Liver (tissue), 9 donors: ENCODE measurements around the gene CA11. TPM values are rescaled to one million over a fixed set of nuclear protein-coding genes. Genes with fewer than 3 reads are reported as not detected.

Experiments used
- DNase-seq: peaks from one replicate; pipeline ENCODE4 v3.0.0-alpha.2; 2017; ENCODE audit warnings: low spot score
- H3K27ac ChIP-seq, 2 donors: one replicate each; pipeline ENCODE4 v1.7.0; 2013; ENCODE audit warnings: inconsistent platforms in 2 of 2, low read length in 2 of 2, control low read depth in 1 of 2, low read depth in 1 of 2, mild to moderate bottlenecking in 1 of 2
- H3K27me3 ChIP-seq, 4 donors: one replicate each; pipeline versions ENCODE4 v1.6.1 to v1.7.0; 2013; ENCODE audit warnings: low read length in 3 of 4, inconsistent platforms in 1 of 4, mild to moderate bottlenecking in 1 of 4, moderate library complexity in 1 of 4; ENCODE audit not compliant: control insufficient read depth in 4 of 4, insufficient read depth in 4 of 4
- H3K36me3 ChIP-seq, 4 donors: one replicate each; pipeline versions ENCODE4 v1.6.1 to v1.7.0; 2013; ENCODE audit warnings: low read length in 3 of 4, mild to moderate bottlenecking in 3 of 4, low read depth in 1 of 4, moderate library complexity in 1 of 4; ENCODE audit not compliant: control insufficient read depth in 4 of 4, insufficient read depth in 3 of 4
- H3K4me1 ChIP-seq, 4 donors: one replicate each; pipeline versions ENCODE4 v1.6.1 to v1.7.0; 2013; ENCODE audit warnings: low read length in 3 of 4, mild to moderate bottlenecking in 3 of 4, moderate library complexity in 1 of 4; ENCODE audit not compliant: control insufficient read depth in 4 of 4, insufficient read depth in 4 of 4
- H3K4me3 ChIP-seq, 3 donors: one replicate each; pipeline versions ENCODE4 v1.6.1 to v1.7.0; 2013; ENCODE audit warnings: low read length in 3 of 3, control low read depth in 1 of 3, low read depth in 1 of 3, mild to moderate bottlenecking in 1 of 3
- H3K9ac ChIP-seq, 2 donors: one replicate each; pipeline ENCODE4 v1.7.0; 2013; ENCODE audit warnings: low read length in 2 of 2, mild to moderate bottlenecking in 2 of 2, moderate library complexity in 2 of 2, control low read depth in 1 of 2, low read depth in 1 of 2
- H3K9me3 ChIP-seq, 4 donors: one replicate each; pipeline versions ENCODE4 v1.6.1 to v1.7.0; 2013; ENCODE audit warnings: low read length in 3 of 4; ENCODE audit not compliant: control insufficient read depth in 4 of 4
- ATF3 ChIP-seq: IDR thresholded peaks from 2 replicates; pipeline ENCODE4 v1.6.1; 2016; ENCODE audit warnings: antibody characterized with exemption
- EGR1 ChIP-seq, 2 donors: IDR thresholded peaks; 2 replicates each; pipeline ENCODE4 v1.6.1; 2016 to 2018; ENCODE audit warnings: antibody characterized with exemption in 2 of 2, low read depth in 2 of 2
- FOXA2 ChIP-seq: IDR thresholded peaks from 2 replicates; pipeline ENCODE4 v1.6.1; 2016; ENCODE audit warnings: antibody characterized with exemption
- HNF4G ChIP-seq: IDR thresholded peaks from 2 replicates; pipeline ENCODE4 v1.6.1; 2016; ENCODE audit warnings: antibody characterized with exemption
- JUND ChIP-seq, 2 donors: IDR thresholded peaks; 2 replicates each; pipeline ENCODE4 v1.6.1; 2016; ENCODE audit warnings: antibody characterized with exemption in 2 of 2
- MAX ChIP-seq: IDR thresholded peaks from 2 replicates; pipeline ENCODE4 v1.6.1; 2016; ENCODE audit warnings: antibody characterized with exemption
- NR2F2 ChIP-seq: IDR thresholded peaks from 2 replicates; pipeline ENCODE4 v1.6.1; 2016; ENCODE audit warnings: antibody characterized with exemption
- RAD21 ChIP-seq, 2 donors: IDR thresholded peaks; 2 replicates each; pipeline ENCODE4 v1.6.1; 2016; ENCODE audit warnings: antibody characterized with exemption in 2 of 2, mild to moderate bottlenecking in 2 of 2
- RXRA ChIP-seq, 2 donors: IDR thresholded peaks; 2 replicates each; pipeline ENCODE4 v1.6.1; 2017 to 2018; ENCODE audit warnings: antibody characterized with exemption in 2 of 2, mild to moderate bottlenecking in 1 of 2
- SP1 ChIP-seq: IDR thresholded peaks from 2 replicates; pipeline ENCODE4 v1.6.1; 2018; ENCODE audit warnings: antibody characterized with exemption, mild to moderate bottlenecking
- TAF1 ChIP-seq: conservative IDR thresholded peaks from 2 replicates; pipeline ENCODE4 v1.6.1; 2016; ENCODE audit warnings: antibody characterized with exemption, mild to moderate bottlenecking
- YY1 ChIP-seq: IDR thresholded peaks from 2 replicates; pipeline ENCODE4 v1.6.1; 2016; ENCODE audit warnings: antibody characterized with exemption, mild to moderate bottlenecking
- whole genome bisulfite sequencing: extraction: QIAGEN DNeasy Blood & Tissue Kit; methylation state at CpG from one replicate; pipeline ENCODE4 v1.1.7; 2013; 5-methylcytosine and 5-hydroxymethylcytosine counted together
- polyA plus RNA-seq, 2 donors: library from polyadenylated mRNA; stranded (reverse) in 1 of 2; unstranded in 1 of 2; fragments of 200-250 nt in 1 of 2; fragments of >200 nt in 1 of 2; fragmentation: Nextera tagmentation in 1 of 2; extraction: Ambion mirVana in 1 of 2; gene quantifications; one replicate each; pipeline versions ENCODE4 v1.2.1 to v1.2.3, GENCODE V29; 2013 to 2015
- total RNA-seq, 2 donors: library from RNA; depleted of rRNA; stranded (reverse); fragments of >200 nt; gene quantifications; one replicate each; pipeline ENCODE4 v1.2.3, GENCODE V29; 2014
- donor health status: healthy.
- donor health status: healthy.
- donor health status: healthy.
- donor health status: healthy.
- donor health status: healthy.

CA11 gene
- total and polyA plus RNA-seq, 4 donors = 0.09 to 1.1 (median 0.34) TPM

- H3K27ac ChIP-seq = no peak overlapping the region
- WGBS = 82% methylated on average over 39 of the region's 39 CpGs
- H3K4me3 ChIP-seq = no peak overlapping the region
- DNase-seq = no peak
- no peak overlapping the region for H3K9ac ChIP-seq
- no peaks in the 10 kb centered on the region for H3K27me3 ChIP-seq
- TF ChIP-seq JUND (IDR thresholded peaks at IDR 0.05) = no peak
- TF ChIP-seq EGR1 (IDR thresholded peaks at IDR 0.05; ENCODE audit: low read depth in 2 of 2) = no peak
- TF ChIP-seq TAF1 = no peak
- TF ChIP-seq SP1 = no peak
- no peaks in the 10 kb centered on the region for H3K4me1 ChIP-seq
- no peaks in the 10 kb centered on the region for H3K36me3 ChIP-seq
- no peaks in the 10 kb centered on the region for H3K9me3 ChIP-seq
Measured at GRCh38 chr19:48596679-48597465, 49.1 kb downstream of the CA11 start.

GRCh38 chr19:48596237-48596636 lies 49.8 kb downstream of the CA11 start:
- TF ChIP-seq NR2F2 (peak; percentile 64), YY1 (no peak)
- Histone ChIP-seq H3K27ac (no peak overlapping the region), H3K4me1 (no peaks in the 10 kb centered on the region), H3K36me3 (no peaks in the 10 kb centered on the region), H3K27me3 (no peaks in the 10 kb centered on the region), H3K4me3 (no peak overlapping the region), H3K9me3 (no peaks in the 10 kb centered on the region), H3K9ac (no peak overlapping the region)
- 63% methylated on average over 4 of the region's 4 CpGs for WGBS
- DNase-seq = no peak

- WGBS = 78% methylated on average over 6 of the region's 6 CpGs
- TF ChIP-seq MAX = no peak
- no peak for TF ChIP-seq YY1
- TF ChIP-seq JUND (IDR thresholded peaks at IDR 0.05) = no peak
- TF ChIP-seq TAF1 = no peak
- TF ChIP-seq EGR1 (IDR thresholded peaks at IDR 0.05; ENCODE audit: low read depth in 2 of 2) = no peak
- H3K9me3 ChIP-seq = no peaks in the 10 kb centered on the region
- H3K4me3 ChIP-seq = no peak overlapping the region
- no peak overlapping the region for H3K9ac ChIP-seq
- H3K36me3 ChIP-seq = no peaks in the 10 kb centered on the region
- H3K27me3 ChIP-seq = no peaks in the 10 kb centered on the region
- no peaks in the 10 kb centered on the region for H3K4me1 ChIP-seq
- no peak for DNase-seq
- no peak overlapping the region for H3K27ac ChIP-seq
Measured at GRCh38 chr19:48595833-48596232, 50.2 kb downstream of the CA11 start.

GRCh38 chr19:48595171-48595570 lies 50.8 kb downstream of the CA11 start:
- H3K36me3 ChIP-seq = no peaks in the 10 kb centered on the region

More at GRCh38 chr19:48595171-48595570, 50.8 kb downstream of the CA11 start:
- Histone ChIP-seq H3K27me3 (no peaks in the 10 kb centered on the region), H3K27ac (no peak overlapping the region), H3K4me3 (no peak overlapping the region), H3K4me1 (no peaks in the 10 kb centered on the region), H3K9me3 (no peaks in the 10 kb centered on the region), H3K9ac (no peak overlapping the region)
- TF ChIP-seq FOXA2 (no peak), RAD21 (IDR thresholded peaks at IDR 0.05) (no peak), RXRA (IDR thresholded peaks at IDR 0.05) (no peak), MAX (no peak), TAF1 (no peak), HNF4G (no peak), ATF3 (no peak)
- DNase-seq = no peak
- WGBS = 92% methylated on average over 9 of the region's 9 CpGs
